Left ventricle myocardium inferior (tissue), 1 donor: ENCODE results near the gene TPSD1. TPM values are rescaled to one million over a fixed set of nuclear protein-coding genes. Genes with fewer than 3 reads are reported as not detected.
"Not testable (repeated sequence)": the region's sequence is repeated elsewhere in the genome, so short reads cannot be mapped to it uniquely, and the experiment has no call there.

Experiments used
- DNase-seq: peaks from one replicate; pipeline ENCODE4 v3.0.0-alpha.2; 2020
- H3K27ac ChIP-seq: fragments of 200-600 bp; replicated peaks from 2 replicates; pipeline ENCODE4 v1.8.0; 2021
- H3K27me3 ChIP-seq: fragments of 200-600 bp; 2 replicates; pipeline ENCODE4 v1.8.0; 2021; ENCODE audit warnings: low read depth
- H3K36me3 ChIP-seq: fragments of 200-600 bp; 2 replicates; pipeline ENCODE4 v1.8.0; 2021
- H3K4me1 ChIP-seq: fragments of 200-600 bp; 2 replicates; pipeline ENCODE4 v1.8.0; 2021
- H3K4me3 ChIP-seq: fragments of 200-600 bp; 2 replicates; pipeline ENCODE4 v1.8.0; 2021; ENCODE audit warnings: mild to moderate bottlenecking, moderate library complexity
- H3K9me3 ChIP-seq: fragments of 200-600 bp; replicated peaks from 2 replicates; pipeline ENCODE4 v1.8.0; 2021
- intact Hi-C: fragments of 100-400 bp; cut with micrococcal nuclease; formaldehyde crosslinking; loops from one replicate; pipeline ENCODE4 v1.11.0; 2022
- total RNA-seq: library from RNA; stranded (reverse); fragmentation: NEBNext Ultra II Directional; extraction: Animal tissue kit (Norgen Biotek cat#: 25700); gene quantifications from one replicate; pipeline ENCODE4 v1.2.1, GENCODE V29; 2021
- TF ChIP-seq, protein P1 (sequence below): fragments of 200-600 bp; IDR thresholded peaks from 2 replicates; pipeline ENCODE4 v1.8.0; 2021; ENCODE audit warnings: antibody characterized with exemption, mild to moderate bottlenecking, borderline replicate concordance
- donor health status: DM: no; HTN: yes; CAD: no; lungs with severe emphysema.

TPSD1 gene
- total RNA-seq, 1 donor from 2014 or later: not detected

DNA sequence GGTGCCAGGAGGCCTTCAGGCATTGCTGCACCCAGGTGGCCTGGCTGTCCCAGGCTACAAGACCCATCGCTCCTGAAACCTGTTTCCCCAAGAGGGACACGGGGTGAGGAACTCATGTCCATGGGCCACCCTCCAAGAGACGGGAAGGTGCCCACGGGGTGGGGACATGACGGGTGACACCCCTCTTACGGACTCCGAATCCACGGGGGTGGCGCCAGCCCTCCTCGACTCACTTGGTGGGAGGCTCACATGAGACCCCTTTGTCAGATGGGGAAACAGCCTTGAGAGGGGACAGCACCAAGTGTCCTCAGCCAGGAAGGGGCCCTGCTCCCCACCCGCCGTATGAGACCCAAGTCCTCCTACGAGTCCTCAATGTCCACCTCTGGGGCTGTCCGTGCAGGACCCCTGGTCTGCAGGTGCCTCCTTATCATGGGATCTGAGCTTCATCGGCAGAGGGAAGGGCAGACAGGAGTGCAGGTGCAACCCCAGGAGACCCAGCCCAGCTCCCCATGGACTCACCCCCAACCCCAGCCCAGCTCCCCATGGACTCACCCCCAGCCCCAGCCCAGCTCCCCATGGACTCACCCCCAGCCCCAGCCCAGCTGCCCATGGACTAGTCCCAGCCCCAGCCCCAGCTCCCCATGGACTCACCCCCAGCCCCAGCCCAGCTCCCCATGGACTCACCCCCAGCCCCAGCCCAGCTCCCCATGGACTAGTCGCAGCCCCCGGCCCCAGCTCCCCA lies 25.2 kb upstream of the TPSD1 start:
- H3K27me3 ChIP-seq, H3K9me3 ChIP-seq, DNase-seq, intact Hi-C loops, H3K36me3 ChIP-seq, H3K4me3 ChIP-seq, H3K27ac ChIP-seq, H3K4me1 ChIP-seq: not testable (repeated sequence)

DNA sequence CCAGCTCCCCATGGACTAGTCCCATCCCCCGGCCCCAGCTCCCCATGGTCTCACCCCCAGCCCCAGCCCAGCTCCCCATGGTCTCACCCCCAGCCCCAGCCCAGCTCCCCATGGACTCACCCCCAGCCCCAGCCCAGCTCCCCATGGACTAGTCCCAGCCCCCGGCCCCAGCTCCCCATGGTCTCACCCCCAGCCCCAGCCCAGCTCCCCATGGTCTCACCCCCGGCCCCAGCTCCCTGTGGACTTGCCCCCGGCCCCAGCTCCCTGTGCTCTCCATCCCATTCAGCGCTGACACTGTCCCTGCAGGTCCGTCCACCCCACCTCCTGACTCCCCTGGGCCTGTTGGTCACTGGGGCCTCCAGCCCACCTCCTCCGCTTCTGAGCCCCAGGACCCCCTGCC lies 24.6 kb upstream of the TPSD1 start:
- DNase-seq, H3K4me1 ChIP-seq, intact Hi-C loops, H3K4me3 ChIP-seq, H3K9me3 ChIP-seq, H3K36me3 ChIP-seq, H3K27ac ChIP-seq, H3K27me3 ChIP-seq: not testable (repeated sequence)

DNA sequence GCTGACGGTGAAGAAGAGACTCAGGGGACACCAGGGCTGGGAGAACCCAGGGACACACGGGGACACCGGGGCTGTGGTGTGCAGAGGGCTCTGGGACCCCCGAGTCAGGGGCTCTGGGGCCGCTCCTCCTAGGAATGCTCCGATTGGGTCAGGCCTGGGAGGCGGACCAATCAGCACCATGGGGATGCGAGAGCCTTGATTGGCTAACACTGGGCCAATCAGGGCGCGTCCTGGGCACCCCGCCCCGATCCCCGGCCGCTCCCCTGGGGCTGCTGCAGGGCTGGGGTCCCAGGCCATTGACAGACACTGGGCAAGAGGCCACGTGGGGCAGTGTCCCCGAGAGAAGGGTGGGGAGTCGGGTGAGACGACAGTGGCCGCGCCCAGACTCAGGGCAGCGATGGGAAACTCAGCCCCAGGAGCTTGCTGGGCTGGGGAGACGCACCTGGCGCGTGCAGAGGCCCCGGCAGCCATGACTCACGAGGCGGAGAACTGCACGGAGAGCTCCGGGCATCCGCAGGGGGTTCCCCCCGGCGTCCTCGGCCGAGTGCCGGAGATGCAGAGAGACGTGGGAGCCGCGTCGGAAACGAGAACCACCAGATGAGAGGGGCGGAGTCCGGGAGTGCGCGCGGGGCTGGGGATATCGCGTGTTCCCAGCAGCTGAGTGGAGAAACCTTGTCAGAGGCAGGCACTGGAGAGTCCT lies 23.7 kb upstream of the TPSD1 start:
- DNase-seq, H3K36me3 ChIP-seq, H3K9me3 ChIP-seq, intact Hi-C loops, H3K27ac ChIP-seq, H3K4me1 ChIP-seq, H3K27me3 ChIP-seq, H3K4me3 ChIP-seq: not testable (repeated sequence)

DNA sequence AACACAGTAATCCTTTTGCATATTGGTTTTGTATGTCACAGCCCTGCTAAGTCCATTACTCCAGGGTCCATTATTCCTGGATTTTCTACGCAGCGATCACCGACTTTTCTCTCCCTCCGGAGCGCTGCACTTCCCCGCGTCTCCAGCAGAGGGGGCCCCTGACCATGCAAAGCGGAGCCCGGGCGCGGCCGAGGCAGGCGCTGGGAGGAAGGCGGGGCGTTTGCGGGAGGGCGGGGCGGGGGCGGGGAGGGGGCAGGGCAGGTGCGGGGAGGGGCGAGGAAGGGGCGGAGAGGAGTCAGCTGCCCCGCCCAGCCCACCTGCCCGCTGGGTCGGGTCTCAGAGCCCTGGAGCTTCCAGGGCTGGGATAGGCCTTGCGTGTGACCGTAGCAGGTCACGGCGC lies 19.2 kb upstream of the TPSD1 start:
- H3K9me3 ChIP-seq, H3K4me1 ChIP-seq, H3K4me3 ChIP-seq, H3K27me3 ChIP-seq, DNase-seq, intact Hi-C loops, H3K36me3 ChIP-seq, H3K27ac ChIP-seq: not testable (repeated sequence)

DNA sequence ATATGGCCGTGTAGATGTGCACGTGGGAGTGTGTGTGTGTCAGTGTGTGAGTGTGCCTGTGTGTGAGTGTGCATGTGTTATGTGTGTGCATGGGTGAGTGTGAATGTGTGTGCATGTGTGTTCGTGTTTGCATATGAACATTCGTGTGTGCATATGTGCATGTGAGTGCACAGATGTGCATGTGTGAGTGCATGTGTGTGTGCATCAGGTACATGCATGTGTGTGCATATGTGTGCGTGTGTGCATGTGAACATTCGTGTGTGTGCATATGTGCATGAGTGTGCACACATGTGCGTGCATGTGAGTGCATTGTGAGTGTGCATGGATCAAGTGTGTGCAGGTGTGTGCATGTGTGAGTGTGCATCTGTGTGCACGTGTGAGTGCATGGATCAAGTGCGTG lies 17.9 kb upstream of the TPSD1 start:
- intact Hi-C loops: no loop called here
- H3K27ac ChIP-seq: no peak overlapping the region
- no peaks in the 10 kb centered on the region for H3K9me3 ChIP-seq
- no peaks in the 10 kb centered on the region for H3K27me3 ChIP-seq
- DNase-seq: no peak
- TF ChIP-seq, protein P1, sequence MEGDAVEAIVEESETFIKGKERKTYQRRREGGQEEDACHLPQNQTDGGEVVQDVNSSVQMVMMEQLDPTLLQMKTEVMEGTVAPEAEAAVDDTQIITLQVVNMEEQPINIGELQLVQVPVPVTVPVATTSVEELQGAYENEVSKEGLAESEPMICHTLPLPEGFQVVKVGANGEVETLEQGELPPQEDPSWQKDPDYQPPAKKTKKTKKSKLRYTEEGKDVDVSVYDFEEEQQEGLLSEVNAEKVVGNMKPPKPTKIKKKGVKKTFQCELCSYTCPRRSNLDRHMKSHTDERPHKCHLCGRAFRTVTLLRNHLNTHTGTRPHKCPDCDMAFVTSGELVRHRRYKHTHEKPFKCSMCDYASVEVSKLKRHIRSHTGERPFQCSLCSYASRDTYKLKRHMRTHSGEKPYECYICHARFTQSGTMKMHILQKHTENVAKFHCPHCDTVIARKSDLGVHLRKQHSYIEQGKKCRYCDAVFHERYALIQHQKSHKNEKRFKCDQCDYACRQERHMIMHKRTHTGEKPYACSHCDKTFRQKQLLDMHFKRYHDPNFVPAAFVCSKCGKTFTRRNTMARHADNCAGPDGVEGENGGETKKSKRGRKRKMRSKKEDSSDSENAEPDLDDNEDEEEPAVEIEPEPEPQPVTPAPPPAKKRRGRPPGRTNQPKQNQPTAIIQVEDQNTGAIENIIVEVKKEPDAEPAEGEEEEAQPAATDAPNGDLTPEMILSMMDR: no peak
- no peak overlapping the region for H3K4me3 ChIP-seq
- no peaks in the 10 kb centered on the region for H3K4me1 ChIP-seq
- no peaks in the 10 kb centered on the region for H3K36me3 ChIP-seq

DNA sequence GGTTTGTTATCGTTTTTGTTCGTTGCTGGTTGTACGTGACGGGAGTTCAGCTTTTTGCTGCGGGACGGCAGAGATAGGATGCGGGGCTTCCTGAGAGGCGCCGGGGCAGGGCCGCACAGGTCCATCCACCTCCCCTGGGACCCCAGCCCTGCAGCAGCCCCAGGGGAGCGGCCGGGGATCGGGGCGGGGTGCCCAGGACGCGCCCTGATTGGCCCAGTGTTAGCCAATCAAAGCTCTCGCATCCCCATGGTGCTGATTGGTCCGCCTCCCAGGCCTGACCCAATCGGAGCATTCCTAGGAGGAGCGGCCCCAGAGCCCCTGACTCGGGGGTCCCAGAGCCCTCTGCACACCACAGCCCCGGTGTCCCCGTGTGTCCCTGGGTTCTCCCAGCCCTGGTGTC lies 17.0 kb upstream of the TPSD1 start:
- H3K4me3 ChIP-seq, DNase-seq, H3K4me1 ChIP-seq, H3K36me3 ChIP-seq, H3K27ac ChIP-seq, H3K27me3 ChIP-seq, H3K9me3 ChIP-seq, intact Hi-C loops: not testable (repeated sequence)

DNA sequence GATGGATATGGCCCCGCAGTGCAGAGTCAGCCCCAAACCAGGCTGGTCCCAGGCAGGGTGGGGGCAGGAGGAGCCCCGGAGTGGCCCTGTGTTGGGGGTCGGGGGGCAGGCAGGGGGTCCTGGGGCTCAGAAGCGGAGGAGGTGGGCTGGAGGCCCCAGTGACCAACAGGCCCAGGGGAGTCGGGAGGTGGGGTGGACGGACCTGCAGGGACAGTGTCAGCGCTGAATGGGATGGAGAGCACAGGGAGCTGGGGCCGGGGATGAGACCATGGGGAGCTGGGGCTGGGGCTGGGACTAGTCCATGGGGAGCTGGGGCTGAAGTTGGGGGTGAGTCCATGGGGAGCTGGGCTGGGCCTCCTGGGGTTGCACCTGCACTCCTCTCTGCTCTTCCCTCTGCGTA lies 16.3 kb upstream of the TPSD1 start:
- intact Hi-C loops, H3K36me3 ChIP-seq, H3K27me3 ChIP-seq, H3K9me3 ChIP-seq, DNase-seq, H3K4me1 ChIP-seq, H3K4me3 ChIP-seq, H3K27ac ChIP-seq: not testable (repeated sequence)

DNA sequence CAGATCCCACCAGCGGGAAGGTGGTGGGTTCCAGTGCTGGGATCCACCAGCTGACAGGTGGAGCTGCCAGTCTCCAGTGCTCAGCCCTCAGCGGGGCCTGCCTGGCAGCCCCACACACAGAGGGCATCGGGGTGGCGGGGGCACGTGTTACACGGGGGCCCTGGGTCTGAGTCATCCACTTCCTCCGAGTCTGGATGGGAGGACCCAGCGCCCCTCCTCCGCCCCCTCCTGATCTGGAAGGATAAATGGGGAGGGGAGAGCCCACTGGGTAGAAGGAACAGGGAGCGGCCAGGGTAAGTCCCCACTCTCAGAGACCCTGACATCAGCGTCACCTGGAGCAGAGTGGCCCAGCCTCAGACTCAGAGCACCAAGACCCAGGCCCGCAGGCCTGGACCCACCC lies 15.4 kb upstream of the TPSD1 start, which contains the start of gene TPSAB1:
TPSAB1 (plus strand) TSS at position 270 of the 400 bp plus-strand sequence. CDS start 234 bp downstream, outside the sequence.
- DNase-seq, H3K36me3 ChIP-seq, H3K4me3 ChIP-seq, intact Hi-C loops, H3K27ac ChIP-seq, H3K4me1 ChIP-seq, H3K9me3 ChIP-seq: not testable (repeated sequence)
- H3K27me3 ChIP-seq: peaks cover 12% of the 10 kb centered on the region

DNA sequence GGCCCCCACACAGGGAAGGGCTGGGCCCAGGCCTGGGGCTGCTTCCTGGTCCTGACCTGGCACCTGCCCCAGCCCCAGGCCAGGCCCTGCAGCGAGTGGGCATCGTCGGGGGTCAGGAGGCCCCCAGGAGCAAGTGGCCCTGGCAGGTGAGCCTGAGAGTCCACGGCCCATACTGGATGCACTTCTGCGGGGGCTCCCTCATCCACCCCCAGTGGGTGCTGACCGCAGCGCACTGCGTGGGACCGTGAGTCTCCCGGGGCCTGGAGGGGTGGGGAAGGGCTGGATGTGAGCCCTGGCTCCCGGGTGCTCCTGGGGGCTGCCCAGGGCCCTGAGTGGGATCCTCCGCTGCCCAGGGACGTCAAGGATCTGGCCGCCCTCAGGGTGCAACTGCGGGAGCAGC lies 14.8 kb upstream of the TPSD1 start:
- H3K4me3 ChIP-seq, intact Hi-C loops, H3K9me3 ChIP-seq, H3K4me1 ChIP-seq, H3K36me3 ChIP-seq, DNase-seq, H3K27ac ChIP-seq: not testable (repeated sequence)
- H3K27me3 ChIP-seq: peaks cover 19% of the 10 kb centered on the region

DNA sequence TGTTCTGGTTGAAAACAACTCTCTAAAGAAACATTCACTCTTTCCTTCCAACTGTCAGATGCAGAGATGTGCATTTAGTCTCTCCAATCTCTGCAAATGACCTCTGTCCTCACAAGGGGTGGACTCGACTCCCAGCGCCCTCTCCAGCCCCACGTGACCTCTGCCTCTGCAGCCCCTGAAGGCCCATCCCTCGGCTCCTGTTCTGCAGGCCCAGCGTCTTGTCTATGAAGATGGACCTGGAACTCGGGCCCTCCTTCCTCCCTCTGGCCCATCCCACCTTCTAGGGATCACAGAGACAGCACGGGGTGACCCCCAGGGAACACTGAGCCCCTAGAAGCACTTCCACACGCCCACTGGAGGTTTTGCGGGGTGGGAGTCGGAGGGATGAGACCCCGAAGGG lies 12.5 kb upstream of the TPSD1 start:
- peaks cover 28% of the 10 kb centered on the region for H3K27me3 ChIP-seq
- H3K4me3 ChIP-seq, DNase-seq, H3K4me1 ChIP-seq, H3K36me3 ChIP-seq, H3K27ac ChIP-seq, intact Hi-C loops, H3K9me3 ChIP-seq: not testable (repeated sequence)

DNA sequence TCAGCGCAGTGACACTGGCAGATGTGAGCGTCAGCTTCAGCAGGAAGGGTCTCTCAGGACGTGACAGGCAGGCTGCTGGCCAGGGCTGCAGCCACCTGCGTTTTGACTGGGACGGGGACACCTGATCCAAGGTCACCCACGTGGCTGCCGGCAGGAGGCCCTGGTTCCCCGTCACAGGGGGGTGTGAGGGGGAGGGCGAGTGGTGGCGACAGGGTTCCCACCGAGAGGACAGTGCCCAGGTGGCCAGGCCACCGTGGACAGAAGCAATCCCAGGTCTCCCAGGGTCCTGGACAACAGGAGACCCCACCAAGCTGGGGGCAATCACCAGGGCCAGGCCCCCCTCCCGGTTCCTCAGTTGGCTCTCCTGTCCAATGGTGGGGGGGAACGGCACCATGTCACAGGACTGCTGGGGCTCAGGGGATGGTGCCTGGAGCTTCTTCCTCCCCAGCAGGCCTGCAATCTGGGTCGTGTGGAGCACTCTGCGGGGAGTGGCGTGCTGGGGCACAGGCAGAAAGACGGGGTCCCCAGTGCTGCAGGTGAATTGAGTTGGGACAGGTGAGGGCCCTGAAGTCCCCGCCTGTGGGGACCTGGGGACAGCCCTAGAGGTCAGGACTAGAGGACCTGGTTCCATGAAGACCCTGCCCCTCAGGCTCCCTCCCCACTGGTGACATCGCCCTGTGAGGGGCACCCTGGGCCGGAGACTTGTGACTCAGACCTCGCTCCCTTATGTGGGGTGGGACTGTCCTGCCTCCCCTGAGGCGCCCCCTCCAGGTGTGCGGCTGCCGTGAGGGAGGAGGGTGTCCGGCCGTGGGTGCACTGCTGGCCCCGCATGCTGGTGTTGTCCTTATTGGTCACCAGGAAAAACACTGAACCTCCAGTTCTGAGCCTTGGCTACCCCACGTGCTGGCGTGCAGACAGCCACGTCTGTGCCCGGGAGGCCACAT lies 11.7 kb upstream of the TPSD1 start:
- H3K27ac ChIP-seq, H3K4me1 ChIP-seq, intact Hi-C loops, H3K36me3 ChIP-seq, H3K9me3 ChIP-seq, DNase-seq, H3K4me3 ChIP-seq: not testable (repeated sequence)
- peaks cover 28% of the 10 kb centered on the region for H3K27me3 ChIP-seq
